Gastrocnemius medialis (tissue), 4 donors: ENCODE measurements around the gene RMDN2. TPM values are rescaled to one million over a fixed set of nuclear protein-coding genes. Genes with fewer than 3 reads are reported as not detected.

Source experiments
- ATAC-seq, 2 donors: fragments of 150-250 bp; one replicate each; pipeline ENCODE4 v1.9.1; 2016
- DNase-seq, 2 donors: peaks; one replicate each; pipeline ENCODE4 v3.0.0-alpha.2; 2019
- H3K27ac ChIP-seq, 4 donors: fragments of 200-600 bp; sonication (generic); 1 replicate in 1 of 4; 2 replicates in 3 of 4; pipeline ENCODE4 v1.5.1; 2016 to 2018; ENCODE audit warnings: mild to moderate bottlenecking in 2 of 4, moderate library complexity in 1 of 4
- H3K27me3 ChIP-seq, 3 donors: fragments of 200-600 bp; sonication (generic) in 2 of 3; 1 replicate in 1 of 3; 2 replicates in 2 of 3; pipeline versions ENCODE4 v1.5.1 to v1.6.0; 2016 to 2019; ENCODE audit warnings: mild to moderate bottlenecking in 1 of 3, moderate library complexity in 1 of 3
- H3K36me3 ChIP-seq, 2 donors: fragments of 200-600 bp; sonication (generic) in 1 of 2; one replicate each; pipeline ENCODE4 v1.5.1; 2017 to 2018
- H3K4me1 ChIP-seq, 2 donors: fragments of 200-600 bp; sonication (generic) in 1 of 2; one replicate each; pipeline ENCODE4 v1.5.1; 2016 to 2017; ENCODE audit warnings: mild to moderate bottlenecking in 2 of 2
- H3K4me3 ChIP-seq, 4 donors: fragments of 200-600 bp; sonication (generic) in 3 of 4; 1 replicate in 1 of 4; 2 replicates in 3 of 4; pipeline ENCODE4 v1.5.1; 2016 to 2019; ENCODE audit warnings: mild to moderate bottlenecking in 2 of 4
- H3K9me3 ChIP-seq, 3 donors: fragments of 200-600 bp; sonication (generic) in 2 of 3; 1 replicate in 1 of 3; 2 replicates in 2 of 3; pipeline ENCODE4 v1.5.1; 2016 to 2019
- CTCF ChIP-seq, 5 experiments: fragments of 450-650 bp in 3 of 5; fragments of 200-600 bp in 2 of 5; sonication (generic) in 2 of 5; IDR thresholded peaks in 4 of 5; conservative IDR thresholded peaks in 1 of 5; 1 replicate in 4 of 5; 2 replicates in 1 of 5; pipeline ENCODE4 v1.5.1; 2016 to 2019; ENCODE audit warnings: antibody characterized with exemption in 5 of 5, mild to moderate bottlenecking in 3 of 5, moderate library complexity in 3 of 5
- POLR2A ChIP-seq, 2 donors: fragments of 450-650 bp; IDR thresholded peaks; one replicate each; pipeline ENCODE4 v1.6.1; 2017; ENCODE audit warnings: antibody characterized with exemption in 2 of 2, mild to moderate bottlenecking in 2 of 2, moderate library complexity in 2 of 2
- in situ Hi-C, 4 donors: fragments of 200-750 bp; cut with MboI; loops; one replicate each; pipeline versions ENCODE4 v1.15.0 to v1.8.0; 2017; ENCODE audit warnings: low sequenced_read_pairs in 4 of 4
- intact Hi-C: fragments of 100-400 bp; cut with DNase I; formaldehyde crosslinking; loops from one replicate; pipeline ENCODE4 v1.15.1; 2023; ENCODE audit warnings: low total_unique reads
- total RNA-seq, 4 donors: library from RNA; depleted of rRNA; stranded (reverse); fragments of >200 nt; gene quantifications; one replicate each; pipeline versions ENCODE4 v1.1.0 to v1.2.3, GENCODE V29; 2016

Gene RMDN2
- total RNA-seq, 4 donors from 2014 or later, result 2.7 to 6.3 (median 3.3) TPM

- Histone ChIP-seq H3K9me3 (no peaks in the 10 kb centered on the region), H3K4me3 (no peak overlapping the region), H3K27ac (no peak overlapping the region), H3K27me3 (no peaks in the 10 kb centered on the region), H3K4me1 (no peaks in the 10 kb centered on the region), H3K36me3 (no peaks in the 10 kb centered on the region)
- no peak for ATAC-seq
- in situ Hi-C loops (no loop called here), intact Hi-C loops (no loop called here)
- no peak for TF ChIP-seq CTCF (IDR thresholded peaks at IDR 0.05 in 4 of 5, conservative IDR thresholded peaks at IDR 0.05 in 1 of 5)
- no peak for TF ChIP-seq POLR2A (IDR thresholded peaks at IDR 0.05)
- DNase-seq, result no peak
Observed at GRCh38 chr2:37918742-37919186, 6.3 kb upstream of the RMDN2 start.

GRCh38 chr2:37919631-37920032 lies 5.5 kb upstream of the RMDN2 start:
- DNase-seq (no peak), ATAC-seq (no peak)
- H3K4me3 ChIP-seq, result no peak overlapping the region
- no peaks in the 10 kb centered on the region for H3K27me3 ChIP-seq
- no peak overlapping the region for H3K27ac ChIP-seq
- no peaks in the 10 kb centered on the region for H3K9me3 ChIP-seq
- in situ Hi-C loops, result no loop called here
- no peaks in the 10 kb centered on the region for H3K36me3 ChIP-seq
- peaks cover 0 to 4% of the 10 kb centered on the region in 2 donors for H3K4me1 ChIP-seq
- intact Hi-C loops, result no loop called here
- no peak for TF ChIP-seq CTCF (IDR thresholded peaks at IDR 0.05 in 4 of 5, conservative IDR thresholded peaks at IDR 0.05 in 1 of 5)
- TF ChIP-seq POLR2A (IDR thresholded peaks at IDR 0.05), result no peak

- peaks cover 0 to 5% of the 10 kb centered on the region in 2 donors for H3K4me1 ChIP-seq
- in situ Hi-C loops, result no loop called here
Observed at GRCh38 chr2:37920570-37920969, 4.5 kb upstream of the RMDN2 start.

GRCh38 chr2:37921781-37922180 lies 3.3 kb upstream of the RMDN2 start:
- no peaks in the 10 kb centered on the region for H3K36me3 ChIP-seq
- DNase-seq (no peak), ATAC-seq (no peak)
- in situ Hi-C loops (no loop called here), intact Hi-C loops (no loop called here)
- no peaks in the 10 kb centered on the region for H3K9me3 ChIP-seq
- no peak overlapping the region for H3K4me3 ChIP-seq
- TF ChIP-seq POLR2A (IDR thresholded peaks at IDR 0.05), result no peak
- TF ChIP-seq CTCF (IDR thresholded peaks at IDR 0.05 in 4 of 5, conservative IDR thresholded peaks at IDR 0.05 in 1 of 5), result no peak
- H3K4me1 ChIP-seq, result peaks cover 0 to 11% of the 10 kb centered on the region in 2 donors
- no peaks in the 10 kb centered on the region for H3K27me3 ChIP-seq
- H3K27ac ChIP-seq, result no peak overlapping the region

More at GRCh38 chr2:37920570-37920969, 4.5 kb upstream of the RMDN2 start:
- Histone ChIP-seq H3K27me3 (no peaks in the 10 kb centered on the region), H3K9me3 (no peaks in the 10 kb centered on the region), H3K27ac (no peak overlapping the region), H3K4me3 (no peak overlapping the region), H3K36me3 (no peaks in the 10 kb centered on the region)
- TF ChIP-seq CTCF (IDR thresholded peaks at IDR 0.05 in 4 of 5, conservative IDR thresholded peaks at IDR 0.05 in 1 of 5) (no peak), POLR2A (IDR thresholded peaks at IDR 0.05) (no peak)
- ATAC-seq (no peak), DNase-seq (no peak)
- intact Hi-C loops, result no loop called here
